HG03175 (cell line): ENCODE data around the gene ZFR.

ENCODE experiments used
- ATAC-seq: cut with Tn5 transposase; IDR thresholded peaks from one replicate; pipeline ENCODE4 v1.9.1; 2021; ENCODE audit warnings: mild to moderate bottlenecking, moderate library complexity; ENCODE audit not compliant: unreplicated experiment

ZFR gene

GRCh38 chr5:32444431-32445286 is at the start of gene ZFR:
TSS of gene ZFR (minus strand) at chr5:32444740. CDS start at chr5:32444658, 82 bp downstream.
- peak; percentile 87 for ATAC-seq

GRCh38 chr5:32490972-32491557 is 46.5 kb upstream of the ZFR start:
- ATAC-seq: no peak

GRCh38 chr5:32489791-32490562 is 45.4 kb upstream of the ZFR start:
- ATAC-seq: peak; percentile 53

- no peak for ATAC-seq
These were observed 42.9 kb upstream of the ZFR start for GRCh38 chr5:32487424-32487823.

GRCh38 chr5:32487008-32487407 is 42.5 kb upstream of the ZFR start:
- no peak for ATAC-seq

- ATAC-seq: no peak
These were observed 37.7 kb upstream of the ZFR start for GRCh38 chr5:32482193-32482592.

- no peak for ATAC-seq
These were observed 34.6 kb upstream of the ZFR start for GRCh38 chr5:32479096-32479495.

- ATAC-seq: no peak
These were observed 32.4 kb upstream of the ZFR start for GRCh38 chr5:32476891-32477290.

GRCh38 chr5:32475334-32476097 is 31.0 kb upstream of the ZFR start:
- ATAC-seq: no peak

GRCh38 chr5:32474209-32474854 is 29.8 kb upstream of the ZFR start:
- ATAC-seq: no peak

GRCh38 chr5:32473072-32473471 is 28.5 kb upstream of the ZFR start:
- no peak for ATAC-seq

GRCh38 chr5:32471784-32472183 is 27.2 kb upstream of the ZFR start:
- ATAC-seq: no peak

- ATAC-seq: no peak
These were observed 20.5 kb upstream of the ZFR start for GRCh38 chr5:32465076-32465475.

GRCh38 chr5:32462618-32463017 is 18.1 kb upstream of the ZFR start:
- no peak for ATAC-seq

GRCh38 chr5:32461441-32462120 is 17.0 kb upstream of the ZFR start:
- ATAC-seq: no peak

- ATAC-seq: no peak
These were observed 16.2 kb upstream of the ZFR start for GRCh38 chr5:32460702-32461101.

- no peak for ATAC-seq
These were observed 14.4 kb upstream of the ZFR start for GRCh38 chr5:32458880-32459495.

- no peak for ATAC-seq
These were observed 10.8 kb upstream of the ZFR start for GRCh38 chr5:32455311-32455710.

- ATAC-seq: no peak
These were observed 10.3 kb upstream of the ZFR start for GRCh38 chr5:32454821-32455220.
